ENCODE measurements around the gene NALCN. TPM values are rescaled to one million over a fixed set of nuclear protein-coding genes. Genes with fewer than 3 reads are reported as not detected.

Gene NALCN
- total RNA-seq, 4 donors from 2014 or later = under 0.01 to 13.2 (median 1.4) TPM

DNA sequence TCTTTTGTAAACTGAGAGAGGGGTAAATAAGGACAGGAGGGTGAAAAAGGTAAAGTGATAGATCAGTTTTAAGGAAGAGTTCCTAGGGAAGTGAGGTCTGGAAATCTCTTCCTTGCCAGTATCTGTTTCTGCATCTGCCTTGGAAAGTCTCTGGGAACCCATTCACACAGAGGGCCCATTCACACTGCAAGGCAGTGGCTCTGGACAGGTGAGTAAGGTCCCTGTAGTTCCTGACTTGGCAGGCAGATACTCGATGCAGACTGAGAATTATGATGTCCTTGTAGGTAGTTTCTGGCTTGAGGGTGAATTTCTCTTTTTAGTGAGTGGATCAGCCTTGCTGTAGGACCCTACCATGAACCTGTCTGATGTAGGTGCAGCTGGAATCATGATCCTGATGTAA, 293.3 kb downstream of the NALCN start:
- Histone ChIP-seq H3K27ac (no peak overlapping the region), H3K4me3 (no peak overlapping the region), H3K9me3 (no peaks in the 10 kb centered on the region), H3K36me3 (no peaks in the 10 kb centered on the region), H3K4me1 (no peaks in the 10 kb centered on the region), H3K27me3 (no peaks in the 10 kb centered on the region)
- DNase-seq = no peak
- TF ChIP-seq POLR2A (IDR thresholded peaks at IDR 0.05) = no peak
- TF ChIP-seq CTCF (IDR thresholded peaks at IDR 0.05) = no peak
- intact Hi-C loops (cut with DNase I; ENCODE audit: low total_unique reads) = no loop called here

- H3K27ac ChIP-seq = no peak overlapping the region
- H3K4me1 ChIP-seq = no peaks in the 10 kb centered on the region
- H3K36me3 ChIP-seq = no peaks in the 10 kb centered on the region
- no peak overlapping the region for H3K4me3 ChIP-seq
- DNase-seq = no peak
- no peaks in the 10 kb centered on the region for H3K9me3 ChIP-seq
- TF ChIP-seq CTCF (IDR thresholded peaks at IDR 0.05) = no peak
- TF ChIP-seq POLR2A (IDR thresholded peaks at IDR 0.05) = no peak
- intact Hi-C loops (cut with DNase I; ENCODE audit: low total_unique reads) = no loop called here
- H3K27me3 ChIP-seq = no peaks in the 10 kb centered on the region
Measured at GRCh38 chr13:101121608-101122007, 294.7 kb downstream of the NALCN start.

- DNase-seq = no peak
- Histone ChIP-seq H3K36me3 (no peaks in the 10 kb centered on the region), H3K4me1 (no peaks in the 10 kb centered on the region), H3K27me3 (no peaks in the 10 kb centered on the region), H3K27ac (no peak overlapping the region), H3K9me3 (no peaks in the 10 kb centered on the region), H3K4me3 (no peak overlapping the region)
- intact Hi-C loops (cut with DNase I; ENCODE audit: low total_unique reads) = no loop called here
- TF ChIP-seq POLR2A (IDR thresholded peaks at IDR 0.05) (no peak), CTCF (IDR thresholded peaks at IDR 0.05) (no peak)
Measured at GRCh38 chr13:101120007-101120406, 296.3 kb downstream of the NALCN start.

GRCh38 chr13:101116826-101117225, 299.5 kb downstream of the NALCN start:
- Histone ChIP-seq H3K36me3 (no peaks in the 10 kb centered on the region), H3K4me3 (no peak overlapping the region), H3K27ac (no peak overlapping the region), H3K27me3 (no peaks in the 10 kb centered on the region), H3K4me1 (no peaks in the 10 kb centered on the region), H3K9me3 (no peaks in the 10 kb centered on the region)
- intact Hi-C loops (cut with DNase I; ENCODE audit: low total_unique reads) = no loop called here
- TF ChIP-seq CTCF (IDR thresholded peaks at IDR 0.05) (no peak), POLR2A (IDR thresholded peaks at IDR 0.05) (no peak)
- DNase-seq = no peak

- DNase-seq = no peak
- Histone ChIP-seq H3K36me3 (no peaks in the 10 kb centered on the region), H3K4me3 (no peak overlapping the region), H3K4me1 (no peaks in the 10 kb centered on the region), H3K27ac (no peak overlapping the region), H3K9me3 (no peaks in the 10 kb centered on the region), H3K27me3 (no peaks in the 10 kb centered on the region)
- TF ChIP-seq CTCF (IDR thresholded peaks at IDR 0.05) = no peak
- no peak for TF ChIP-seq POLR2A (IDR thresholded peaks at IDR 0.05)
- intact Hi-C loops (cut with DNase I; ENCODE audit: low total_unique reads) = no loop called here
Measured at GRCh38 chr13:101116341-101116740, 300.0 kb downstream of the NALCN start.

Data from uterus (tissue), 4 donors.